D721Med (cell line): Measurements from ENCODE around the gene IMPDH2.
"Not testable (repeated sequence)": the region's sequence is repeated elsewhere in the genome, so short reads cannot be mapped to it uniquely, and the experiment has no call there.

Experiments used
- DNase-seq: peaks from one replicate; pipeline ENCODE4 v3.0.0; 2011; ENCODE audit warnings: low spot score; ENCODE audit not compliant: insufficient read length
- FAIRE-seq: peaks from 2 replicates; lab custom pipeline; 2011; peaks lifted over from hg19 to GRCh38; lab: Jason Lieb, UNC
- TF ChIP-seq, protein P1 (sequence below): IDR thresholded peaks from 2 replicates; pipeline ENCODE4 v1.5.1; 2012; ENCODE audit warnings: mild to moderate bottlenecking, control low read depth; ENCODE audit not compliant: insufficient read depth; ENCODE audit errors: missing control alignments

IMPDH2 gene

GRCh38 chr3:49013113-49013737, 16.0 kb downstream of the IMPDH2 start:
- FAIRE-seq, result no peak
- TF ChIP-seq, protein P1, sequence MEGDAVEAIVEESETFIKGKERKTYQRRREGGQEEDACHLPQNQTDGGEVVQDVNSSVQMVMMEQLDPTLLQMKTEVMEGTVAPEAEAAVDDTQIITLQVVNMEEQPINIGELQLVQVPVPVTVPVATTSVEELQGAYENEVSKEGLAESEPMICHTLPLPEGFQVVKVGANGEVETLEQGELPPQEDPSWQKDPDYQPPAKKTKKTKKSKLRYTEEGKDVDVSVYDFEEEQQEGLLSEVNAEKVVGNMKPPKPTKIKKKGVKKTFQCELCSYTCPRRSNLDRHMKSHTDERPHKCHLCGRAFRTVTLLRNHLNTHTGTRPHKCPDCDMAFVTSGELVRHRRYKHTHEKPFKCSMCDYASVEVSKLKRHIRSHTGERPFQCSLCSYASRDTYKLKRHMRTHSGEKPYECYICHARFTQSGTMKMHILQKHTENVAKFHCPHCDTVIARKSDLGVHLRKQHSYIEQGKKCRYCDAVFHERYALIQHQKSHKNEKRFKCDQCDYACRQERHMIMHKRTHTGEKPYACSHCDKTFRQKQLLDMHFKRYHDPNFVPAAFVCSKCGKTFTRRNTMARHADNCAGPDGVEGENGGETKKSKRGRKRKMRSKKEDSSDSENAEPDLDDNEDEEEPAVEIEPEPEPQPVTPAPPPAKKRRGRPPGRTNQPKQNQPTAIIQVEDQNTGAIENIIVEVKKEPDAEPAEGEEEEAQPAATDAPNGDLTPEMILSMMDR, result no peak
- no peak for DNase-seq

GRCh38 chr3:49012441-49013017, 16.7 kb downstream of the IMPDH2 start:
- FAIRE-seq (no peak), DNase-seq (no peak)
- TF ChIP-seq, protein P1, result no peak

DNA sequence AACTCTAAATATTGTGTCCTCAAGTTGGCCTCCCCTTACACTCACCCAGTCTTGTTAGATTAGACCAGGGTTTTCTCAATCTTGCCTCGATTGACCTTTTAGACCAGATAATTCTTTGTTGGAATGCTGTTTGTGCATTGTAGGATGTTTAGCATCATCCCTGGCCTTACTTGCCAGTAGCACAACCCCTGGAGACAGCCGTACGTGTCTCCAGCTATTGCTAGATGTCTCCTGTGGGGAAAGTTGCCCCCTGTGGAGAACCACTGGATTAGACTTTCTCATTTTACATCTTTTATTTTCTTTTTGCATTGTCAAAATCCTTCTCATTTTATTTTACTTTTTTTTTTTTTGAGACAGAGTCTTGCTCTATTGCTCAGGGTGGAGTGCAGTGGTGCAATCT, 19.8 kb downstream of the IMPDH2 start:
- TF ChIP-seq, protein P1, result no peak
- DNase-seq (no peak), FAIRE-seq (no peak)

DNA sequence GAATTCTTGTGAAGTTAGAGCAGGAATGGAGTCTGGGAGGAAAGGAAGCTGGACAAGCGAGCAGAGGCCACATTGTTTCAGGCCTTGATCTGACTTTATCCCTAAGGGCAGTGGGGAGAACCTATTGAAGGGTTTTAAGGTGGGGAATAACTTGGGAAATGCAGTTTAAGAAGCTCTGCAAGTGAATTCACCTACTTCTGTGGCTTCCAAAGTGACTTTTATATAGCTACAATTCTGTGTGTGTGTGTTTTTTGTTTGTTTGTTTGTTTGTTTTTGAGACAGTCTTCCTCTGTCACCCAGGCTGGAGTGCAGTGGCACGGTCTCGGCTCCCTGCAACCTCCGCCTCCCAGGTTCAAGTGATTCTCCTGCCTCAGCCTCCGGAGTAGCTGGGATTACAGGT, 20.6 kb downstream of the IMPDH2 start:
- FAIRE-seq, DNase-seq: not testable (repeated sequence)

DNA sequence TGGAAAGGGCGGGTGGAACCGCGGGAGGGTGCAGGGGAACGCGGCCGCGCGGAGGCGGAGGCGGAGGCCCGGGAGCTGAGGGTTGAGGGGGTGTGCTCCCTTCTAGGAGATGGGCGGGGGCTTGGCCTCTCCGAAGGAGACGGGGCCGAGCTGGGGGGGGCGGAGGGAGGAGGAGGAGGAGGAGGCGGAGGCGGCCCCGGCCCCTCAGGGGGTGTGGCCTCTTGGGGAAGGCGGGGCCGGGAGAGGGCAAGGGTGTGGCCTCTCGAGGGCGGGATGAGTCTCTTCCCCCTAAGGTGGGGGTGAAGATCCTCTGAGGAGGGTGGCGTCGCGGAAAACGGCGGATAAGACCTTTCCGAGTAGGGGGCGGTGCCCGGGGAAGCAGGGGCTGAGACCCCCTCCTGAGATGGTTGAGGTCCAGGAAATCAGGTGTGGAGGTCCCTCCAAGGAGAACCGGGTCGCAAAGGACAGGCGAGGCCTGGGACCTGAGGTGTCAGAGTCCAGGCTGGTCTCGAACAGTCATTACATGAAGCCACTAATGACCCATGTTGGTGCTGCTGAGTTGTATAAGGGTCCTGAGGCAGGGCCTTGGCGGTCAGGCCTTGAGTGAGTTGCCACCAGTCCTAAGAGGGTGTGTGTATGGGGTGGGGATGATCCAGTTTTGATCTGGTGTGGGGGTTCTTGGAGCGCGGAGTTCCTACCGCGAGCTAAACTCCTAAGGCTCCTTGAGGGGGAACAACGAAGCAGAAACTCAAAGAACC, 21.2 kb downstream of the IMPDH2 start:
- DNase-seq (peak; percentile 94), FAIRE-seq (no peak)
- TF ChIP-seq, protein P1, result no peak

DNA sequence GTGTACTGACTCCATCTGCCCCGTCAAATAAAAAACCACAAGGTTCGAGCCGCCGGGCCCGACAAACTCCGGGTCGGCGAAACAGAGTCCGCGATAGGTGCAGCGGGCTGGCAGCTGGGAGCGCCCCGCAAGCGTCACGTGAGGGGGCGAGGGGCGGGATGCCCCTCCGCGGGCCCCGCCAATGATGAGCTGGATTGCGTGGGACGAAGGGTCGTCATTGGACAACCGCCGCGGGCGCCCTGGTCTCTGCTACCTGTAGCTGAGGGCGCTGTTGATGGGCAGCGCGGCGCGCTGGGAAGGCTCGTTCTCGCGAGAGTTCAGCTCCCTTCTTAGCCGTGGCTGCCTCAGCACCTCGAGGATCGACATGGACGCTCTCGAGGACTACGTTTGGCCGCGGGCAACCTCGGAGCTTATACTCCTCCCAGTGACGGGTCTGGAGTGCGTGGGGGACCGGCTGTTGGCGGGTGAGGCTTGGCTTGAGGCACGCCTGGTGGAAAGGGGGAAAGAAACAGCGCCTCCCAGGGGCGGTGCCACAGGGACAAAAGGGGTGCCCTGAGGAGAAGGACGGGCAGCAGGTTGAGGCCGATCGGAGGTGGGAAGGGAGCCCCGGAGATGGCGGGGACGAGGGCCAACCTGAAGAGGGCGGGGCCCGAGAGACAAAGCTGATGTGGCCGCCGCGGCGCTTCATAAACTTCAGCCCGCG, 22.0 kb downstream of the IMPDH2 start, which contains the start of gene WDR6:
Gene WDR6, plus strand, starts transcription at position 324 of the 703 bp plus-strand sequence. Its CDS starts 41 bp downstream, at position 365.
- peak; percentile 98 for DNase-seq
- TF ChIP-seq, protein P1, result peak; percentile 34
- no peak for FAIRE-seq

- TF ChIP-seq, protein P1, result no peak
- FAIRE-seq, result no peak
- DNase-seq, result no peak
Observed at GRCh38 chr3:49006408-49007067, 22.7 kb downstream of the IMPDH2 start.
